Measurements from ENCODE around the gene TP73.

Gene TP73

GRCh38 chr1:3673381-3674099, 21.2 kb downstream of the TP73 start:
- Mint-ChIP-seq H3K4me3 (peak overlapping the region; percentile 81), H3K9me3 (no peaks in the 10 kb centered on the region), H3K27me3 (no peaks in the 10 kb centered on the region), H3K4me1 (peaks cover 48% of the 10 kb centered on the region), H3K27ac (peak overlapping the region; percentile 98), H3K36me3 (no peaks in the 10 kb centered on the region)
- ATAC-seq (ENCODE audit: low read depth) = peak; percentile 71
- DNase-seq (ENCODE audit: low spot score in 2 of 2) = peak in 1 of 2 donors; percentile 45

- no peak for ATAC-seq (ENCODE audit: low read depth)
- Mint-ChIP-seq H3K27ac (peak overlapping the region; percentile 98), H3K9me3 (no peaks in the 10 kb centered on the region), H3K36me3 (no peaks in the 10 kb centered on the region), H3K4me1 (peaks cover 54% of the 10 kb centered on the region), H3K27me3 (no peaks in the 10 kb centered on the region), H3K4me3 (peak overlapping the region; percentile 81)
- no peak for DNase-seq (ENCODE audit: low spot score in 2 of 2)
These were observed 22.1 kb downstream of the TP73 start for GRCh38 chr1:3674100-3675094.

DNA sequence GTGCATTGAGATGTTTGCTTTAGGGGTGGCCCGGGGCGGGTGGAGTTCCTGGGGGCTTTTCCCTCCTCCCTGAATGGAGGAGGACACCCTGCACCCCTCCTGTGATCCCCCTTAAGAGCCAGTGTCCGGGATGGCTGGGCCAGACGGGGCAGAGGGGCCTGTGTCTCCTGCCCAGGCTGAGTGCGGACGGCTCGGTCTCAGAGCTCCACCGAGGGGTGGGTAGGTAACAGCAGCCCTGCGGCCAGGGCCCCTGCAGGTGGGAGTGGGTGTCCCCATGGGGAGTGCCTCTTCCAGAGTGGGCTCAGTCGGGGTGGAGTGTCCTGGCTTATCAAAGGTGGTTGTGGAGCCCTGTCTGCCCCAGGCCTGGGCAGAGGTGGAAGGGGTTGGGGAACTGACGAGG, 23.1 kb downstream of the TP73 start:
- ATAC-seq (ENCODE audit: low read depth) (no peak), DNase-seq (ENCODE audit: low spot score in 2 of 2) (no peak)
- H3K36me3 Mint-ChIP-seq = no peaks in the 10 kb centered on the region
- peaks cover 61% of the 10 kb centered on the region for H3K4me1 Mint-ChIP-seq
- peak overlapping the region; percentile 66 for H3K4me3 Mint-ChIP-seq
- peaks cover 2% of the 10 kb centered on the region for H3K9me3 Mint-ChIP-seq
- H3K27me3 Mint-ChIP-seq = no peaks in the 10 kb centered on the region
- H3K27ac Mint-ChIP-seq = peak overlapping the region; percentile 86

GRCh38 chr1:3676581-3677470, 24.5 kb downstream of the TP73 start:
- Mint-ChIP-seq H3K4me1 (peaks cover 62% of the 10 kb centered on the region), H3K27ac (peak overlapping the region; percentile 86), H3K36me3 (no peaks in the 10 kb centered on the region), H3K27me3 (no peaks in the 10 kb centered on the region), H3K9me3 (peaks cover 2% of the 10 kb centered on the region), H3K4me3 (peak overlapping the region; percentile 67)
- DNase-seq (ENCODE audit: low spot score in 2 of 2) (no peak), ATAC-seq (ENCODE audit: low read depth) (peak; percentile 10)

- DNase-seq (ENCODE audit: low spot score in 2 of 2) (no peak), ATAC-seq (ENCODE audit: low read depth) (peak; percentile 21)
- H3K4me3 Mint-ChIP-seq = peak overlapping the region; percentile 67
- H3K27ac Mint-ChIP-seq = peak overlapping the region; percentile 86
- no peaks in the 10 kb centered on the region for H3K27me3 Mint-ChIP-seq
- no peaks in the 10 kb centered on the region for H3K36me3 Mint-ChIP-seq
- peaks cover 2% of the 10 kb centered on the region for H3K9me3 Mint-ChIP-seq
- peaks cover 56% of the 10 kb centered on the region for H3K4me1 Mint-ChIP-seq
These were observed 25.2 kb downstream of the TP73 start for GRCh38 chr1:3677484-3677883.

DNA sequence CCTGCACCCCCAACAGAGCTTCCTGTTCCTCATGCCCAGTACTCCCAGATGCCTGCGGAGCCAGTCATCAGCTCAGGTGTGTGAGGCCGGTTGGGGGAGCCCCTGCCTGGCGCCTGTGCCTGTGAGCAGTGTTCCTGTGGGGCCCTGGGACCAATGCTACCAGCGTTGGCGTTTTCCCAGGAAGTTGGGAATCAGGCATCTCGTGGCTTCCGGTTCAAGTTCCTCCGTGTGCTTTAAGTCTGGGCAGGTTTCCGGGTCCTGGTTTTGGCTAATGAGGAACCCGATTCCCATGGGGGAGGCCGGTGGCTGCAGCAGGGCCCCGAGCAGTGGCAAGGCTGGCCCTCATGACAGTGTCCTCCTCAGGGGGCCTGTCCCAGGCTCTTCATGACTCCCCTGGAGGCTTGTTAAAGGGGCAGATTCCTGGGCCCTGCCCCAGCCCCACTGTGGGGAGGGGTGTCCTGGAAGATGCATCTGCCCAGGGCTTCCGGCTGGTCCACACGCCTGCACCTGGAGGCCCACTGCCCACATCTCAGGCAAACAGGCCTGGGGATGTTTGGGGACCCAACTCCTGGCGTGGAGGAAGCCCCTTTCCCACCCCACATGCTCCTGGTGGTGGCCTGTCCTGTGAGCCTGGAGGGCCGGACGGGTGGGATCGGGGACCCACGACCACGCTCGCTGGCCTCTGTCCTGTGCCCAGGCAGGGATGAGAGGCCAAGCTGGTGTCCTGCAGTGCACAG, 26.2 kb downstream of the TP73 start:
- no peak for ATAC-seq (ENCODE audit: low read depth)
- no peak for DNase-seq (ENCODE audit: low spot score in 2 of 2)
- no peaks in the 10 kb centered on the region for H3K27me3 Mint-ChIP-seq
- H3K9me3 Mint-ChIP-seq = peaks cover 2% of the 10 kb centered on the region
- H3K27ac Mint-ChIP-seq = peak overlapping the region; percentile 86
- H3K4me3 Mint-ChIP-seq = peak overlapping the region; percentile 84
- H3K4me1 Mint-ChIP-seq = peaks cover 47% of the 10 kb centered on the region
- H3K36me3 Mint-ChIP-seq = no peaks in the 10 kb centered on the region

DNA sequence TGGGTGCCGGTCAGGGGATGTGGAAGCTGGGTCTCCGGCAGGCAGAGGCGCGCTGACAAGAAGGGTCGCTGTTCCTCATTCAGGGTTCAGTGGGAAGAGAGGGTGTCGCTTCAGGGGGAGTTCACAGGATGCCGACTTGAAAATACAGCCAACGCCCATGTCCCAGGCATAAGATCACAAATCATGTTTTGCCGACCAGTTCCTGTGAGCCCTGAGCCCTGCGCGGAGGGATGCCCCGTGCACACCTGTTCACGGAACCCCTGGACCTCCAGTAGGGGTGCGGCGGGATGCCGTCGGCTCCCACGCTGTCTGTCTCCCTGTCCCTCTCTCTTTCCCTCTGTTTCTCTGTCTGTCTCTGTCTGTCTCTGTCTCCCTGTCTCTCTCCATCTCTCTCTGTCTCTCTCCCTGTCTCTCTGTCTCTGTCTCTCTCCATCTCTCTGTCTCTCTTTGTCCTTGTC, 26.8 kb downstream of the TP73 start:
- no peaks in the 10 kb centered on the region for H3K27me3 Mint-ChIP-seq
- ATAC-seq (ENCODE audit: low read depth) = peak; percentile 18
- no peaks in the 10 kb centered on the region for H3K36me3 Mint-ChIP-seq
- peaks cover 43% of the 10 kb centered on the region for H3K4me1 Mint-ChIP-seq
- no peak for DNase-seq (ENCODE audit: low spot score in 2 of 2)
- H3K9me3 Mint-ChIP-seq = peaks cover 2% of the 10 kb centered on the region
- H3K27ac Mint-ChIP-seq = peak overlapping the region; percentile 76
- H3K4me3 Mint-ChIP-seq = peak overlapping the region; percentile 84

- no peak for ATAC-seq (ENCODE audit: low read depth)
- H3K4me3 Mint-ChIP-seq = peak overlapping the region; percentile 84
- no peaks in the 10 kb centered on the region for H3K36me3 Mint-ChIP-seq
- no peak for DNase-seq (ENCODE audit: low spot score in 2 of 2)
- no peaks in the 10 kb centered on the region for H3K27me3 Mint-ChIP-seq
- H3K9me3 Mint-ChIP-seq = peaks cover 2% of the 10 kb centered on the region
- H3K27ac Mint-ChIP-seq = peak overlapping the region; percentile 76
- peaks cover 43% of the 10 kb centered on the region for H3K4me1 Mint-ChIP-seq
These were observed 27.6 kb downstream of the TP73 start for GRCh38 chr1:3679799-3680453.

GRCh38 chr1:3680488-3681230, 28.3 kb downstream of the TP73 start:
- Mint-ChIP-seq H3K27me3 (no peaks in the 10 kb centered on the region), H3K27ac (no peak overlapping the region), H3K4me1 (peaks cover 42% of the 10 kb centered on the region), H3K4me3 (peak overlapping the region; percentile 63), H3K36me3 (no peaks in the 10 kb centered on the region), H3K9me3 (peaks cover 2% of the 10 kb centered on the region)
- ATAC-seq (ENCODE audit: low read depth) = peak; percentile 72
- no peak for DNase-seq (ENCODE audit: low spot score in 2 of 2)

DNA sequence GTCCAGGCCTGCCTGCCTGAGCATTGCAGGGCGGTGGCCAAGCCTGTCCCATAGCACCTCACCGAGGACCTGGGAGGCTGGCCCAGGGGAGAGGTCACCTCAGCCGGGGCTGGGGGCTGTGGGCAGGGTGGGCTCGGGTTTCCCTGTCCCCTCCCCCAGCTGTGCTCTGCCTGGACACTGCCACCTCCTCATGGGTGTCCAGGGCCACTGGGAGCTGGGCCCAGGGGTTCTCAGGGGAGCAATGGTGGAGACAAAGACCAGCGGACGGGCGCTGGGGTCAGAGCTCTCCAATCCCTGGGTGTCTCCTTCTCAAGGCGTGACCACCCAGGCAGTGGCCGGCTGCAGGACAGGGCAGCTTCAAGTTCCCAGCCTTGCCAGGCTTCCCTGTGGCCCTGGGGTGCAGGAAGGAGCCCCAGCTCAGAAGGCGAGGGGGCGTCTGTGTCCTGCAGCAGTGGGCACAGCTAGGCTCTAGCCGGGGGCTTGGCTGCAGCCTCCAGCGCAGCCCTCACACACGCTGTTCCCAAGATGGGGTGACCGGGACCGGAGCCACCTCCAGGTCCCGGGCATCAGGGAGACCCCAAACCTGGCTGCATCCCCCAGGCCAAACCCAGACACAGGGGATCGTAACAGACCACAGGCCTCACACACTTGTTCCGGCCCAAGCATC, 29.0 kb downstream of the TP73 start:
- peaks cover 2% of the 10 kb centered on the region for H3K9me3 Mint-ChIP-seq
- no peaks in the 10 kb centered on the region for H3K27me3 Mint-ChIP-seq
- ATAC-seq (ENCODE audit: low read depth) = no peak
- H3K36me3 Mint-ChIP-seq = no peaks in the 10 kb centered on the region
- H3K4me3 Mint-ChIP-seq = no peak overlapping the region
- DNase-seq (ENCODE audit: low spot score in 2 of 2) = no peak
- H3K4me1 Mint-ChIP-seq = peaks cover 35% of the 10 kb centered on the region
- H3K27ac Mint-ChIP-seq = no peak overlapping the region

- ATAC-seq (ENCODE audit: low read depth) (no peak), DNase-seq (ENCODE audit: low spot score in 2 of 2) (no peak)
- Mint-ChIP-seq H3K4me1 (peaks cover 29% of the 10 kb centered on the region), H3K27me3 (no peaks in the 10 kb centered on the region), H3K9me3 (peaks cover 2% of the 10 kb centered on the region), H3K27ac (no peak overlapping the region), H3K4me3 (no peak overlapping the region), H3K36me3 (no peaks in the 10 kb centered on the region)
These were observed 29.8 kb downstream of the TP73 start for GRCh38 chr1:3681898-3682806.

All from memory B cell (primary cell).